ENCODE measurements around the gene DENND2C. TPM values are rescaled to one million over a fixed set of nuclear protein-coding genes. Genes with fewer than 3 reads are reported as not detected.

DENND2C gene
- total and polyA plus RNA-seq, 3 donors from 2014 or later: 10.5 to 18.8 (median 15.0) TPM

DNA sequence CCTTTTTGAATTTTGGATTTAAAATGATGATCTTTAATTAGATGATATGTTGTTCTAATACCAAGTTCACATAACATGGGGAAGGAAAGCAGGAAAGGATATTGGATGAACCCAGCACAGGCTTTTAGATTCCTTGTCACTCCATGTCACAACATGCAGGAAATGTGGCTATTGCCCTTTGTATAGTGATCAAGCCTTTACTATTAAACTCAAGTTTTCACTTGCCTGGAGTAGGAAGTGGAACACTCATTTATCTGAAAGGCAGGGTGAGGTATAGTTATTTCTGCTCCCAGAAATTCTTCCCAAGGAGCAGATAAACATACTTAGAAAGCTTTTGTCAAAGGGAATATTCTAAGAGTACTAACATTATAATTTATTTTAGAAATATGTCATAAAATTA, 51.2 kb downstream of the DENND2C start:
- Histone ChIP-seq H3K27me3 (no peaks in the 10 kb centered on the region), H3K9me3 (no peaks in the 10 kb centered on the region), H3K36me3 (ENCODE audit: low read depth, missing control alignments) (no peaks in the 10 kb centered on the region), H3K4me3 (no peak overlapping the region), H3K27ac (no peak overlapping the region), H3K4me1 (no peaks in the 10 kb centered on the region)
- DNase-seq: no peak
- TF ChIP-seq POLR2A (IDR thresholded peaks at IDR 0.05): no peak
- TF ChIP-seq, protein P1, sequence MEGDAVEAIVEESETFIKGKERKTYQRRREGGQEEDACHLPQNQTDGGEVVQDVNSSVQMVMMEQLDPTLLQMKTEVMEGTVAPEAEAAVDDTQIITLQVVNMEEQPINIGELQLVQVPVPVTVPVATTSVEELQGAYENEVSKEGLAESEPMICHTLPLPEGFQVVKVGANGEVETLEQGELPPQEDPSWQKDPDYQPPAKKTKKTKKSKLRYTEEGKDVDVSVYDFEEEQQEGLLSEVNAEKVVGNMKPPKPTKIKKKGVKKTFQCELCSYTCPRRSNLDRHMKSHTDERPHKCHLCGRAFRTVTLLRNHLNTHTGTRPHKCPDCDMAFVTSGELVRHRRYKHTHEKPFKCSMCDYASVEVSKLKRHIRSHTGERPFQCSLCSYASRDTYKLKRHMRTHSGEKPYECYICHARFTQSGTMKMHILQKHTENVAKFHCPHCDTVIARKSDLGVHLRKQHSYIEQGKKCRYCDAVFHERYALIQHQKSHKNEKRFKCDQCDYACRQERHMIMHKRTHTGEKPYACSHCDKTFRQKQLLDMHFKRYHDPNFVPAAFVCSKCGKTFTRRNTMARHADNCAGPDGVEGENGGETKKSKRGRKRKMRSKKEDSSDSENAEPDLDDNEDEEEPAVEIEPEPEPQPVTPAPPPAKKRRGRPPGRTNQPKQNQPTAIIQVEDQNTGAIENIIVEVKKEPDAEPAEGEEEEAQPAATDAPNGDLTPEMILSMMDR (IDR thresholded peaks at IDR 0.05): no peak
- intact Hi-C loops (cut with DNase I; ENCODE audit: low total_unique reads): no loop called here

DNA sequence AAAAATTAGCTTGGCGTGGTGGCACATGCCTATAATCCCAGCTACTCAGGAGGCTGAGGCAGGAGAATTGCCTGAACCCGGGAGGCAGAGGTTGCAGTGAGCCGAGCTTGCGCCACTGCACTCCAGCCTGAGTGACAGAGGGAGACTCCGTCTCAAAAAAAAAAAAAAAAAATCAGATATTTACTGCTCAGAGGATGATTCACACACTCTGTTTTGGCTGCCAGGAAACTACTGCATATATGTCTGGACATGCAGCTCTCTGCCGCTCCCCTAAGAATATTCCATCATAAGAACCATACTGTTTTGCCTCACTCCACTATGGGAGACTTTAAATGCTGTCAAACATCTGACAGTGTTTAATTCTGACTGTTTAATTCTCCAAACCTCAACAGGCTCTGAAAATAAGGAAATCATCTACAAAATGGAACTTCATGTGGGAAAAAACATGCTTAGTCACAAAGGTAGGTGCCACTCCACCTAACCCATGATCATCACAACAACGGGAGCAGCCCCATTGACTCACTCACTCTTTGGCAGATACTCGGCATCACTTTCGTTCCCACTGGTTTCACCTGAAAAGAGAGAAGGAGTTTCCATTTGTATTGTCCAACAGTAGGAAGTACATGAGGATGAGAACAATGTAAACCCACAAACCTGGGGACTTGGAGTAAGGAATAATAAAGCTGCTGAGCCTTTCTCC, 59.2 kb downstream of the DENND2C start:
- Histone ChIP-seq H3K27ac (no peak overlapping the region), H3K4me3 (no peak overlapping the region), H3K27me3 (no peaks in the 10 kb centered on the region), H3K4me1 (no peaks in the 10 kb centered on the region), H3K9me3 (no peaks in the 10 kb centered on the region), H3K36me3 (ENCODE audit: low read depth, missing control alignments) (no peaks in the 10 kb centered on the region)
- TF ChIP-seq, protein P1 (IDR thresholded peaks at IDR 0.05): no peak
- no peak for TF ChIP-seq POLR2A (IDR thresholded peaks at IDR 0.05)
- 93 to 94% methylated on average over 9 of the region's 9 CpGs for WGBS, 2 donors
- intact Hi-C loops (cut with DNase I; ENCODE audit: low total_unique reads): no loop called here
- DNase-seq: no peak

DNA sequence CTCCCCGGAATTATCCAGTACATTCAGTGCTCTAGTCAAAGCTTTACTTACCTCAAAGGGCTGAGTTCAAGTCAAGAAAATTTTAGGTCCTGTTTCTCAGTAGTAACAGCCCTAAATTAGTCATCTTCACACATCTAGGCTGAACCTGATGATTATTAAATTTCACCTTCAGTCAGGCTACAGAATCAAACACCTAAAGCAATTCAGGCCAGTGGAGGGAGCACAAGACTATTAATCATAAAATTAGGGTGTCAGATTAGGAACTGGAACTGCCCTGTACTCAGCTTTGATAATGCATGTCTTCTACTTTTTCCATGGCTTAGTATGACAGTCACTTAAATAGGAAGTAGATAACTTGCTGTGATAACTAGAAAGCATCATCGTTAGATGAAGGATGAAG, 60.0 kb downstream of the DENND2C start:
- 91% methylated on average over 2 of the region's 2 CpGs for WGBS, 2 donors
- H3K4me1 ChIP-seq: no peaks in the 10 kb centered on the region
- H3K36me3 ChIP-seq (ENCODE audit: low read depth, missing control alignments): no peaks in the 10 kb centered on the region
- H3K27me3 ChIP-seq: no peaks in the 10 kb centered on the region
- intact Hi-C loops (cut with DNase I; ENCODE audit: low total_unique reads): no loop called here
- DNase-seq: no peak
- H3K4me3 ChIP-seq: no peak overlapping the region
- H3K27ac ChIP-seq: no peak overlapping the region
- H3K9me3 ChIP-seq: no peaks in the 10 kb centered on the region
- TF ChIP-seq POLR2A (IDR thresholded peaks at IDR 0.05): no peak
- TF ChIP-seq, protein P1 (IDR thresholded peaks at IDR 0.05): no peak

DNA sequence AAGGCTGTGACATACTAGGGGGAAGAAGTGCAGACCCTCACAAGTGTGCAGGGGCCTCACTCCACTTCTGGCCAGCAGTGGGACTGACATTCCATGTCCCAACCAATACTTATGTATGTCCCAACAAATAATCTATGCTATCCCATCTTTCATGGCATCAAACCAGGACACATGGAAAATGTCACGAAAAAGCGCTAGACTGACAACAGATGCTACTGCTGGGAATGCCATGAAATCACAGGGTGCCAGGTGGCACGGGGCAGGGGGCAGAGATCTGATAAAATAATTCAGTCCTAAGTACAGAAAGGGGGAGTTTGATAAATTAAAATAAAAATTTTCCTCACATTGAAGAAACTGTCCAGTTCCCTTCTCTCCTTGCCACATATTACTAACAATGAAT, 60.8 kb downstream of the DENND2C start:
- TF ChIP-seq, protein P1 (IDR thresholded peaks at IDR 0.05): no peak
- TF ChIP-seq POLR2A (IDR thresholded peaks at IDR 0.05): no peak
- Histone ChIP-seq H3K27me3 (no peaks in the 10 kb centered on the region), H3K27ac (no peak overlapping the region), H3K36me3 (ENCODE audit: low read depth, missing control alignments) (no peaks in the 10 kb centered on the region), H3K4me1 (no peaks in the 10 kb centered on the region), H3K4me3 (no peak overlapping the region), H3K9me3 (no peaks in the 10 kb centered on the region)
- 89 to 92% methylated on average over 3 of the region's 3 CpGs for WGBS, 2 donors
- intact Hi-C loops (cut with DNase I; ENCODE audit: low total_unique reads): no loop called here
- DNase-seq: no peak

DNA sequence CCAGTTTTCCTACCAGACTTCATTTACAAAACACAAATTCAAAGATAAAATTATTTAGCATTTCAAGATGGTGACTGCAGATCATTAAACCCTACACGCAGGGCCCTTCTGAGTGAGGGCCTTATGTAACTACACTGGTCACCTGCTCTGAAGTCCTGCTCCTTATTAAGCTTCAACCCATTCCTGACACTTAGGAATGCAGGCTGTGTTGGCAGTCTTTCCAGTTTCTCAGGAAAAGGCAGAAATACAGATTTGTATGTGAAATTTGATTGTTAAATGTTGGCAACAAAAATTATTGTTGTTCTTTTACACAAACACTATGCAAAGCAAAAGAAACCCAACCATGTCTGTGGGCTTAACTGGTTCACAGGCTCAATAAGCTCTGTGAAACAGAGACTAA, 62.6 kb downstream of the DENND2C start:
- Histone ChIP-seq H3K4me3 (no peak overlapping the region), H3K27me3 (no peaks in the 10 kb centered on the region), H3K4me1 (no peaks in the 10 kb centered on the region), H3K27ac (no peak overlapping the region), H3K9me3 (no peaks in the 10 kb centered on the region), H3K36me3 (ENCODE audit: low read depth, missing control alignments) (no peaks in the 10 kb centered on the region)
- intact Hi-C loops (cut with DNase I; ENCODE audit: low total_unique reads): no loop called here
- no peak for DNase-seq
- TF ChIP-seq, protein P1 (IDR thresholded peaks at IDR 0.05): no peak
- TF ChIP-seq POLR2A (IDR thresholded peaks at IDR 0.05): no peak
- 81 to 91% methylated on average over 1 of the region's 1 CpG for WGBS, 2 donors

Measured in testis (tissue), 3 donors.